Activated CD4-positive, alpha-beta T cell treated with anti-CD3 and anti-CD28 coated beads for 24 hours (primary cell): ENCODE measurements around the gene OTUD3.
"Not testable (repeated sequence)": the region's sequence is repeated elsewhere in the genome, so short reads cannot be mapped to it uniquely, and the experiment has no call there.

ENCODE experiments used
- DNase-seq, 2 donors: peaks; one replicate each; pipeline ENCODE4 v3.0.0-alpha.2; 2020; ENCODE audit warnings: low read depth in 2 of 2

The OTUD3 gene

DNA sequence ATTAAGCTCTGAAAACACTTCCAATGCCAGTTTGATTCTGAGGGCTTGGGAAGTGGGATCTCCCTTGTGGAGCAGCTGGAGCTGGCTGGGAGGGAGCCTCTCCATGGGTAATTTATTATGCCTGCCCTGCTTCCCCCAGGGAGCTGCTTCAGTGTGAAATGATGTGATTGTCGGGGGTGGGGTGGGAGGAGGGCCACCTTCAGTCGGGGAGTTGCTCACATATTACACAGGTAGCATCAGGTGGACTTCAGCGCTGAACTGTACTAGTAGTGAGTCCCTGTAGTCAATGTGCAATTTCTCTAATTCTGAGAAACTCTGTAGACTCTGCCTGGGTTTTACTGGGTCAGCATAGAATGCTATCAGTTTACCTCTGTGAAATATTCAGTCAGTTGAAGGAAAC lies 28.5 kb downstream of the OTUD3 start:
- DNase-seq, result no peak

DNA sequence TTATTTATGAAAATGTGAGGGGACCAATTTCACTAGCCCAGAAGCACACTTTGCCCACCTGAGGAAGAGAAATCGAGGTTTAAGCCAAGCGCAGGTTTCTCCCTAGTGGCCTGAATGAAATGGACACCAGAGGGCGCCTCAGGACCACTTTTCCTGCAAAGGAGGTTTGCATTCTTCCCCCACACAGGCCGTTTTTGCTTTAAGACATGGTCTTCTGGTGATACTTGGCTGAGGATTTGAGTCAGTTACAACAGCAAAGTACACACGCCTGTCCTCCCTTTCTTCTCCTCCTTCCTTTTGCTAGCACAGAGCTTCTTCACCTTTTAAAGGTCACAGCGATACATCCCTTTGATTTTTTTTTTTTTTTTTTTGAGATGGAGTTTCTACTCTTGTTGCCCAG lies 35.9 kb downstream of the OTUD3 start:
- DNase-seq, result peak; percentile 79 to 81

DNA sequence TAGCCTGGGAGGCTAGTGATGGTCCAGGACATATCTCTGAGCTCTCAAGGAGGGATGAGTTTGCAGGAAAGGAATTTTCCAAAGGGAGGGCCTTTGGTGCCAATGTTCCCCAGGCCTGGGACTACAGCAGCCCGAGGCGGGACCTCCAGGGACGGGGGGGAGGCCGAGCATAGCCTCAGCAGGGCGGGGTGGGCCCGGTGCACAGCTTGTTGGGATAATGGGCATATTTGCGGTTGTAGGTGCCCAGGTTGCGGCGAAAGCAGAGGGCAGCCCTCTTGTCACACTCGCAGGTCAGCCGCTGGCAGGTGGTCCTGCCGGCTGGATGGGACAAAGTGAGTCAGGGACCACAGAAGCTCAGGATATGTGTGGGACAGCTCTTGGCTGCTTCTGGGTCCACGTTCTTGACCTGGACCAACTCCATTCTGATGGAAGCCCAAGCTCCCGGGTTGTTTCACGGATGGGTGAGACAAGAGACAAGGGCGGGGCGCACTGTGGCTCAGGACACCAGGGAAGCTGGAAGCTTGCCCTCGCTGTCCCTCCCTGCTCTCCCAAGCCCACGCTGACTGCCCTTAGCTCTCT lies 38.0 kb downstream of the OTUD3 start:
- no peak for DNase-seq

DNA sequence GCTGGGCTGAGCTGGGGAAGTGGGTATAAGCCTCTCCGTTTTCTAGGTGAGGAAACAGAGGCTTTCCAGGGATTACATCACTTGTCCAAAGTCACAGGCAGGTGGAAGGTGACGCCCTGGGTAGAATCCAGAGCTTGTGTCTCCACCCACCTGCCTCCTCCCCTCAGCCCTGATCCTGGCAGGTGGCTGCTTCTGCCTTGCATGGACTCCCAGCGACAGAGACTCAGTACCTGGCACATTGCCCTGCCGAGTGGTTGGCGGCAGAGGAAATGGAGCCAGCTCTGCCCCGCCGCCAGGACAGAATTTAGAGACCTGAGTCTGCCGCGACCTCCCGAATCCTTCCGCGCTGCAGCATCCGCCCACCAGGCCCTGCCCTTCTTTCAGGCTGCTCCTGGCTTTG lies 39.1 kb downstream of the OTUD3 start:
- no peak for DNase-seq

DNA sequence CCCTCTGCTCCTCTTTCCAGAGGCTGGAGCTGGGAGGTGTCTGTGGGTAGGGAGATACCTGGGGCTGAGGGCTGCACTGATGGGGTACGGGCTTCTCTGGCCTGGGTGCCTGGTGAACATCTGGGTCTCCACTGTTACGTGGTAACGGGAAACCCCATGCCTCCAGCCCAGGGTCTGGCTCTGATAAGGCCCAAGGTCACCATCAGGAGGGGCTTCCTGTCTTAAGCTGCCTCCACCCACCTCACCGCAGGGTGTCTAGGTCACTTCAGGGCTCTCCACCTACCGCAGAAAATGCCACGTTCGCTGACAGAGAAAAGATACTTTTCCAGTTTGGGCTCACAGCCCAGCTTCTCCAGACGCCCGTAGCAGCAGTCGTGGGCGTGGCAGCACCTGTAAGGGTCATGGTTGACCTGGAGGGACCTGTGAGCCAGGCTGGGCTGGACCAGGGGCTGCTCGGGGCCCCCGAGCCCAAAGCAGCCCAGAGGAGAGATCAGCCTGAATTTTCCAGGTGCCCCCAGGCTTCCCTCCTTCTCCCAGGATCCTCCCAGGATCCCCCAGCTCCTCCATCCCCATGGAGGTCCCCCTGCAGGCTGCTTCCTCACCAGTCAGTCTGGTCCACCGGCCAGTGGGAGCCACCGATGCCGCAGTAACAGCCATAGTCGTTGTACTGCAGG lies 40.0 kb downstream of the OTUD3 start:
- no peak for DNase-seq

DNA sequence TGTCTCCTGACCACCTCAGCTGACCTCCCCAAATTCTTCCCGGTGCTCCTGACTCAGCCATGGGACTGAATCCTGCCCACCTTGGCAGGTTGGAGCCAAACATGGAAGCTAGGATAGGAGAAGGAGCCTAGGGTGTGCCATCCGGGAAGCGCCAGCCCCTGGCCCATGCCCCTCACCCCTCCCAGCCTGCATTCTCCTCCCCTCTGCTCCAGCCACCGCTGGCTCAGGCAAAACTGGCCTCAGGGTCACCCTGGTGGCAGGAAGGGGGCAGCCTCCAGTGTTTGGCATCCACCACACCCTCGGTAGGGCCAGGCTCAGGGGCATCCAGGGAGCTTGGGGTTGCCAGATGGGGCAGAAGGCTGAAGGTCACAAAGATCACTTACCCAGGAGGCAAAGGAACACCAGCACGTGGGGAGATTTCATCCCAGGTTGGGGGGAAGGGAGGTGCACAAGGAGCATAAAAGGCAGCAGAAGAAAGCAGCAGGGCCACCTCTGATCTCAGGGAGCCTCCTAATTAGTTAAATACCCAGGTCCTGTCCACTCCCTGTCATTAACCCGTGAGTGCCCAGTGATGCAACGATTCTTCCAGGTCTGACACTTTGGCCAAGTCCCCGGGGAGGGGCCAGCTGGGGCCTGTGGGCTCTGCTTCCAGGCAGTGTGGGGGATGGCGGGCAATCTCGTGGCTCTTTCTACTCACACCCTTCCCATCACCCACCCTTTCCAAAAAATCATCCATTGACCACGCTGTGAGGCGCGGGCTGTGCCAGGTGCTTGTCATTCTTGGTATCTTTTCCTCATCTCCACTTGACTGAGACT lies 41.1 kb downstream of the OTUD3 start, which contains the start of gene PLA2G2E:
TSS of gene PLA2G2E (minus strand) at position 481 of the 816 bp plus-strand sequence. CDS start at position 423, 58 bp downstream.
- no peak for DNase-seq

DNA sequence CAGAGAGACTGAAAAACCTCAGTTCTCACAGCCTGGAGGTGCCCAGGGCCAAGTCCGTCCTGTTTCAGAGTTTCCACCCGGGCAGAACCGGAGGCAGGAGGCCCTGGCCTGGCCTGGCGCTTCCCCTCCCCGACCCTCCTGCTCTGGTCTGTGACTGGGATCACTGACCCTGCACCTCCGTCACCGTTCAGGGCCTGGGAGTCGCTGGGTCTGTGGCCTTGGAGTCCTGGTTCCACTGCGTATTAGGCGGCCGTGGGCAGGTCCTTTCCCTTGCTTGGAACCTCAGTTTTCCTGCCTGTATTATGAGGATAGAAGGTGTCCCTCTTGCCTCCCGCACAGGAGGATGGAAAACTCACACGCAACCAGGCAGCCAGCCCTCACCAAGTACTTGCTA lies 41.8 kb downstream of the OTUD3 start:
- no peak for DNase-seq

DNA sequence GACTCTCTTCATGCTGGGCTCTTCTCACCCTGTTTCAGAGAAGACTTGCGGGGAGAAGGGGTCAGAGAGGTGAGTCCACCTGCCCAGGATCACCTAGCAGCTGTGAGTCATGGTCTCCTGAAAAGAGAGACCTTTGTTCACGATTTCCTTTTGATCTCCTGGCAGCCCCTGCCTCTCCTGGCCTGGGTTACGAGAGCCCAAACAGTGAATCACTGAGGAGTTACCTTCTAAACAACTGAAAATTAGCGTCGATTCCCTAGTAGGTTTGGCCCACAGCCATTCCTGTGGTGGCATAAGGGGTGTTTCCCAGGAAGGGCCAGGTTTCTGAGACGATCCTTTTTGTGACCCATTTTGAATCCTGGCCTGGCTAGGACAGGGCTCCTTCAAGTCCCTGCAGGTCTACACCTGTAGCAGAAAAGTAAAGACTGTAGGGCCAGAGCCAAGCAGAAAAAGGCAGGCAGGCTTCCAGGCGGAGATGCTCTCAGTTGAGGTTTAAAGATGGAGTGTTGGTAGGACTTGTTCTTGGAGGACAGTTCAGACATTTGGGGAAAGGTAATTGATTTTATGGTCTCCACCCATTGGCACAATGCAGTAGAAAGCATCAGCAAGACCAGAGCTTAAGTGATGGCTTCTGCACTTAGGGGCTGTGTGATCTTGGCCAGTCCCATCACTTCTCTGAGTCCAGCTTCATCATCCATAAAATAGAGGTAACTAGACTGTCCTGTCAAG lies 43.3 kb downstream of the OTUD3 start:
- DNase-seq, result no peak

DNA sequence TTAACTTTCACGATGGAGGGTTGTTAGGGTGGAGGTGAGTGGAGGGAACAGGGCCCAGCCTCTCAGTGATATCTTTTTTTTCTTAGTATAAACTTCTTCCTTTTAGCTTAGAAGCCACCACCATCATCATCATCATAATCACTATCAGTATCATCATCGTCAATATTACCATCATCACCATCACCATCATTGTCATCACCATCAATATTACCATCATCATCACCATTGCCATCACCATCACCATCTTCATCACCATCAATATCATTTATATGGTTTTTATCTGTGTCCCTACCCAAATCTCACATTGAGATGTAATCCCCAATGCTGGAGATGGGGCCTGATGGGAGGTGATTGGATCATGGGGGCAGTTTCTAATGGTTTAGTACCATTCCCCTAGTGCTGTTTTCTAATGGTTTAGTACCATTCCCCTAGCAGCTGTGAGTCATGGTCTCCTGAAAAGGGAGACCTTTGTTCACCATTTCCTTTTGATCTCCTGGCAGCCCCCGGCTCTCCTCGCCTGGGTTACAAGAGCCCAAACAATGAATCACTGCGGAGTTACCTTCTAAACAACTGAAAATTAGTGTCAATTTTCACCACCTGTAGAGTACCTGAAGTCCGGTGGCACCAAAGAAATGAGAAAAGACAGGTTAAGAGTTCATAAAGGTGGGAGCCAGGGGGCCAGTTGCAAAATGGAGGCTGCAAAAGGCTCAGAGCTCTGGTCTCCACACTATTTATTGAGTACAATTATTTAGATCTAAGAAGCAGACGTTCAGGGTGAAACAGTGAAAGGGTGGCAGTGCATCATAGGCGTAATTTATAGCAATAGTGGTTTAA lies 44.3 kb downstream of the OTUD3 start:
- no peak for DNase-seq

DNA sequence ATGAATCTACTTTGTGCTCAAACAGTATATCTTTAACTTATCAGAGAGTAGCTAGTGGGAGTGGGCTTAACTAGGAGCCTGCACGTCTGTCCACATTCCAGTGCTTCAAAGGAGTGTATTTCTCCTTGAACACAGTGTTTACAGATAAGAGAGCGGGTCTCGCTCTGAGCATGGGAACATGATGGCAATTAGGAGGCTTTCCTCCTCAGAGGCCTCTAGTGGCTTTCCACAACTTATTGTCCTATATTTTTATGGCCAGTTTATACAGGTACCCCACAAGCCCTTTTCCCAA lies 44.9 kb downstream of the OTUD3 start:
- DNase-seq, result not testable (repeated sequence)

DNA sequence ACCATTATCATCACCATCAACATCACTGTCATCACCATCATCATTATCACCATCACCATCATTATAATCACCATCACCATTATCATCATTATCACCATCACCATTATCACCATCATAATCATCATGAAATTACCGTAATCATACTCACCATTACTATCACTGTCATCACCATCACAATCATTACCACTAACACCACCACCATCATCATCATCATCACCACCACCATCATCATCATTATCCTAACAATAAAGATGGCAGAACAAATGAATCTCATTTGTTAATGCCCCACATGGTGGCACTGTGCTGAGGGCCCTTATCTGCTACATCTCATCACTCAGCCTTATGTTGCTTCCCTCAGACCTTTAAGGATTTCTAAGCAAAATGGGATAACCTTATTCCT lies 50.7 kb downstream of the OTUD3 start:
- no peak for DNase-seq

DNA sequence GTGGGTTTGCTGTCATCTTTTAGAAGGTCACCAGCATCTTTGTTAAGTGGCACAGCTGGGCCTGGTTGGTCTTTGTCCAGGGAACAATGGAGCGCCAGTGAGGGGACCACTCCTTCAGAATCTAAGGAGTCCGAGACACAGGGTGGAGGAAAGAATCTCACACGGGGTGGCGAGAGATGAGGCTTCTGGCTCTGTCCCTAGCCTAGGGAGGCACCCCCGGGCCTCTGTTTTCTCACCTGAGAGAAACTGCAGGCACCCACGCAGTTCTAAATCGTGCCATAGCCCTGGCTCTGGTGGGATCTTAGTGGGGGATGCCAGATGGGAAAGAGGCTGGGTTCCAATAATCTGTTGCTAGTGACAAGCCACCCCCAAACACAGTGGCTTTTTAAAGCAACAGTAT lies 52.1 kb downstream of the OTUD3 start:
- no peak for DNase-seq

DNA sequence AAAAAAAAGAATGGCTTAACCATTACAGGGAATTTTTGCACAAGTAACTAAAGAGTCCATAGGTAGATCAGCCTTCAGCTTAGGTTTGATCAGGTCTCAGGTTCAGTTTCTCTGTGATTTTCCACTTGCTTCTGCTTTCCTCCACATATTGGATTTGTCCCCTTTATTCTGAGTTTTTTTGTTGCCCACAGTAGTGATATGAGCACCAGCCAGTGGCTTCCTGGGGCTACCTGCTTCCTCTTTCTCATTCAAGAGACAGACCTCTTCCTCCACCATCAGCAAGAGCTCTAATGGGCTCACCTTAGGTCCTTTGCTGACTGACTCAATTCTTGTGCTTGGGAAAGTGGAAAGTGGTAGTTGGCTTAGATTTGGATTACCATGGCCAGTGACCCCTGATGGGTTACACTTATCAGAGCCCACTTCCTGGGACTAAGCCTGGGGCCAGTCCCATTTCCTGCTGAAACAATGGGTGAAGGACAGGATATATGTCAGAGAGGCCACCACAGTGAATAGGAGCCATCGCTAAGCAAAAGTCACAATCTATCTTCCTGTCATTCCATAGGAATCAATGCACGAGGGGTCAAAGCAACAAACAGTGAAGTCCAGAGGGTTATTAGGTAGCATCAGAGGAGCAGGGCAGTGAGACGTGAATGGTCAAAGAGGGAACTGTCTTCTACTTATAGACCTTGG lies 54.0 kb downstream of the OTUD3 start:
- no peak for DNase-seq

DNA sequence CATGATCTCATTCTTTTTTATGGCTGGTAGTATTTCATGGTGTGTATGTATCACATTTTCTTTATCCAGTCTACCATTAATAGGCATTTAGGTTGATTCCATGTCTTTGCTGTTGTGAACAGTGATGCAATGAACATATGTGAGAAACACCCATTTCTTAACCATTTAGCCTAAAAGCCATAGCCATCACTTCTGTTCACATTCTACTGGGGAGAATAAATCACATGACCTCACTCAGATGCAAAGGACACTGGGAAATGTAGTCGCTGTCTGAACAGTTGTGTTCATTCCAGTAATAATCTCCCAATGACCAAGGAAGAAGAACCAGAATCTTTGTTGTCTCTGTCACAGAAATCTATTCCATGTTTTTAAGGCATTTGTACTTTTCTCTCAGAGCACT lies 56.3 kb downstream of the OTUD3 start:
- no peak for DNase-seq

DNA sequence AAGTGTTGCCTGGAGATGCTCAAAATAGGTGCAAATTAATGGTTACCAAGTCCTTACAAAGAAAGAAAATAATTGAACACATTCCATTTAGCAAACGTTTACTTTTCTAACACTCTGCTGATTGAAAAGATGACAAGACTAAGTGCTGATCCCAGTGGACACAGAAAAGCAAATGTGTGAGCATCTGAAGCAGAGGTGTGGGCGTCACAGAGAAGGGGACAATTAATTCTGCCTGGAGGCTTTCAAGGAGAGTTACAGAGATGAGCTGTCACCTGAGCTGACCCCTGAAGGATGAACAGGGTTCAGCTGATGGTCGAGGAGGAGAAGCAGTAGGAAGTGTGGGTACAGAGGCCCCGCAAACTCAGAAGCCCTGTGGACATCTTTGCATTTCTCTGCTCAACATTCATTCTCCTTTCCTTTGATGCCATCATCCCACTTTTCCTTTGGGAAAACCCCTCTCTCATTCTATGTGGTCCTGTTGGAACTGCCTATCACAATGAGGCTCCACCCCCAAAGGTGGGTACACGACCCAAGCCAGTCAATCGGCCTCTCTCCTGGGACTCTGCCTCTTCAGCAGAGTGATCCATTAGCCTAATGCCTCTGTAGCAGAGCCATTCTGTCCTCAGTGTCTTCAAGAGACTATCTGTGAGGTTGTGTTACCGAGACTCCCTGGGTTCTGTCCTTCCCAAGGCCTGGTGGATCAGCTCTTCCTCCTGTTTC lies 58.5 kb downstream of the OTUD3 start:
- no peak for DNase-seq

DNA sequence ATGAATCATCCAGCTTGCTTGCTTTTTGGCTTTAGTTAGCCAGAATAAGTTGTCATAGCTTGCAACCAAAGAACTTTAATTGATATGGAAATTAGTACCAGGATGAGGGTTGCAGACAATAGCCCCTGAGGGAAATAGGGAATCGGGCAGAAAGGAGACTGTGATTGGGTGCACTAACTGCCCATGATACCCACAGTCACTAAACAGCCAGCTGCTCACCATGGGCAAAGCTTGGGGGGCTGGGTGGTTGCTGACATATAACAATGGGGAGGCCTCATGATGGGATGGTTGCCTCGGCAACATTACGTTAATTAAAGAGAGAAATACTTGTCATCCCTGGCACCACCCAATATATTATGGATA lies 59.0 kb downstream of the OTUD3 start:
- DNase-seq, result no peak

DNA sequence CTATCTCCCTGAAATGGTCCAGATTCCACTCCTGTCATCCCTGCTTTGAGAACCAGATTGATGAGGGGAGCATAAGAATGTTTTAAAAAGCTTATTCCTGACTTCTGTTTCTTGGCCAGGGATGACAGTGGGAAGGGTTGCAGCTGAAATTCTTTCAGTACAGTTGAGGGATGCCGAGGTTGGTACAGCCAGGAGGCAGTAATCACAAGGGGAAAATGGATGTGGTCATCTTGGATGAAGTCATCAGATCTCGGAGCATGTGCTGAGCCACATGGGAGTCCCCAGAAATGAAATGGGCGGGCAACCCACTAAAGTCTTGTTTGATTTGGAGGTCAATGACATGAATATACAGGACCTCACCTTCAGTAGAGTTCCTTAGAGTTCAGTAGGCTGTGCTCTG lies 59.9 kb downstream of the OTUD3 start:
- DNase-seq, result no peak

DNA sequence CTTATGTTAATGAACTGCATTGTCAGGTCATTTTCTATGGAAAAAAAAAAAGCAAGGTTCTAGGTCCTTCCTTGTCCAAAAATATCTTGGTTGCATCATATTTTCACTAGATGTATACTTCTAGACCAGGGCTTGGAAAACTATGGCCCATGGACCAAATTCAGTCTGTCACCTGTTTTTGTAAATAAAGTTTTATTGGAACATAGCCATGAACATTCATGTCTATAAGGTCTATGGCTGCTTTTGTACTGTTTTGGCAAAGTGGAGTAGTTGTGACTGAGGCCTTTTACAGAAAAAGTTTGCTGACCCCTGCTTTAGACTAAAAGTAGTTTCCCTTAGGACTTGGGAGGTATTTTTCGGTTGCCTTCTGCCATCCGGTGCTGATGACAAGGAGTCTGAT lies 60.5 kb downstream of the OTUD3 start:
- DNase-seq, result no peak

DNA sequence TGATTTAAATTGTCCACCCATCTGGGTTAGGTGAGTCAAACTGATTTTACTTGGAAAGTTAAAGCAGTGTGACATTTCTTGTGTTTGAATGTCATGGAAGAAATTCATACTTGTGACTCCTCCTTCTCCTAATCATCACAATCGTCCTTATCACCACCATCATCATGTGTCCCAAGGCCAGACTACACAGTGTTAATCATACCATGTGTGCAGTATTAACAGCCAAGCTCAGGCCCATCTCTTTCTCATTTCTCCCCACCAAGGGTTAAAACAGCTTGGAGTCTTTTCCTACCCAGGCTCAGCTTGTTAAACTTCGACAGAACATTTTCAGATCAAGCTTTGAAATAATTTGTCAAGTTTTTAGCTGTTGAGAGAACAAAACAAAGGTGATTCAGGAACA lies 63.7 kb downstream of the OTUD3 start:
- no peak for DNase-seq

DNA sequence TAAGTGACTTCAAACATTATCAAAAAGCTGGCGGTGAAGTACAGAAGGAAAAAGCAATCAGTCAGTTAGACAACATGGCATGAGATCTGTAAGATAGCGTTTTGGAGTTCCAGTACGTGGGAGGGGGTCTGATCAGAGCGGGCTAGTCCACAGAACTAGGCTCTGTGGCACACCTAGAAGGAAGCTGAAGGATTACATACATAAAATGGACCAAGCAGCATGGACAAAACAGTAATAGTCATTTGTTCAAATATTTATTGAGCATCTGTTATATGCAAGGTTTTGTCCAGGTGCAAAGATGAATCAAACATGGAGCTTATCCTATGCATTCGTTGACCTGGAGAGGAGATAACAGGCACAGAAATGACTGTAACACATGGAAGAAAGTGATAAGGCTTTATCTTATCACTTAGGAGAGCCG lies 64.1 kb downstream of the OTUD3 start:
- no peak for DNase-seq
